Measurements from ENCODE around the gene ABCC10. TPM values are rescaled to one million over a fixed set of nuclear protein-coding genes. Genes with fewer than 3 reads are reported as not detected.

ABCC10 gene
- total RNA-seq, 1 experiment from 2014 or later, result 28.4 TPM

- Histone ChIP-seq H3K36me3 (ENCODE audit: low read depth) (no peaks in the 10 kb centered on the region), H3K9me3 (ENCODE audit: insufficient read depth, low read depth) (peaks cover 4% of the 10 kb centered on the region; the same call in 1 of the 2 replicates), H3K27me3 (ENCODE audit: insufficient read depth, low read depth) (no peaks in the 10 kb centered on the region), H3K4me2 (no peak overlapping the region), H4K20me1 (ENCODE audit: insufficient read depth) (no peaks in the 10 kb centered on the region), H3F3A (ENCODE audit: insufficient read depth, low read depth) (peaks cover 22% of the 10 kb centered on the region), H3K79me2 (ENCODE audit: low read depth) (no peaks in the 10 kb centered on the region), H2AFZ (no peak overlapping the region), H3K9me2 (ENCODE audit: insufficient read depth) (no peaks in the 10 kb centered on the region), H3K4me3 (no peak overlapping the region), H3K27ac (no peak overlapping the region), H3K4me1 (replicated peaks; ENCODE audit: insufficient read depth) (peaks cover 39% of the 10 kb centered on the region)
- intact Hi-C loops (cut with micrococcal nuclease; ENCODE audit: unreplicated experiment), result no loop called here
- no peak for DNase-seq
- ChIA-PET POLR2A (ENCODE audit: unreplicated experiment) (no interaction called here), CTCF (no interaction called here)
- TF ChIP-seq EZH2 (IDR thresholded peaks at IDR 0.05; ENCODE audit: low read depth) (no peak), CTCF (conservative IDR thresholded peaks at IDR 0.05) (no peak)
- no TSS peak for BruUV-seq (replicated peaks)
Measured at GRCh38 chr6:43401730-43402129, 25.6 kb upstream of the ABCC10 start.

- intact Hi-C loops (cut with micrococcal nuclease; ENCODE audit: unreplicated experiment), result no loop called here
- Histone ChIP-seq H3K4me1 (replicated peaks; ENCODE audit: insufficient read depth) (peaks cover 28% of the 10 kb centered on the region), H3K27me3 (ENCODE audit: insufficient read depth, low read depth) (no peaks in the 10 kb centered on the region), H3K27ac (no peak overlapping the region), H3K9me3 (ENCODE audit: insufficient read depth, low read depth) (peaks cover 4% of the 10 kb centered on the region; the same call in 1 of the 2 replicates), H3K4me3 (no peak overlapping the region), H3K36me3 (ENCODE audit: low read depth) (no peaks in the 10 kb centered on the region), H3K4me2 (no peak overlapping the region), H4K20me1 (ENCODE audit: insufficient read depth) (no peaks in the 10 kb centered on the region), H2AFZ (no peak overlapping the region), H3F3A (ENCODE audit: insufficient read depth, low read depth) (peaks cover 13% of the 10 kb centered on the region; the same call in 1 of the 2 replicates), H3K79me2 (ENCODE audit: low read depth) (no peaks in the 10 kb centered on the region), H3K9me2 (ENCODE audit: insufficient read depth) (no peaks in the 10 kb centered on the region)
- no TSS peak for BruUV-seq (replicated peaks)
- ChIA-PET CTCF (interaction anchor here (0.7 kb wide), 1 partner anchor 12 kb away, joined by 3 read pairs; no protein-coding TSS in a partner anchor), POLR2A (ENCODE audit: unreplicated experiment) (no interaction called here)
- no peak for TF ChIP-seq EZH2 (IDR thresholded peaks at IDR 0.05; ENCODE audit: low read depth)
- TF ChIP-seq CTCF (conservative IDR thresholded peaks at IDR 0.05), result no peak
- no peak for DNase-seq
Measured at GRCh38 chr6:43402820-43403219, 24.5 kb upstream of the ABCC10 start.

GRCh38 chr6:43405354-43405753 is 22.0 kb upstream of the ABCC10 start:
- DNase-seq, result peak in 1 of 2 experiments; percentile 68
- intact Hi-C loops (cut with micrococcal nuclease; ENCODE audit: unreplicated experiment), result no loop called here
- no peak overlapping the region for H3K4me3 ChIP-seq
- peak overlapping the region; percentile 41 for H3K4me2 ChIP-seq
- peaks cover 14% of the 10 kb centered on the region for H3K4me1 ChIP-seq (replicated peaks; ENCODE audit: insufficient read depth)
- POLR2A ChIA-PET (ENCODE audit: unreplicated experiment), result no interaction called here
- BruUV-seq (replicated peaks), result no TSS peak
- CTCF ChIA-PET, result no interaction called here
- peaks cover 13% of the 10 kb centered on the region; the same call in 1 of the 2 replicates for H3F3A ChIP-seq (ENCODE audit: insufficient read depth, low read depth)
- no peaks in the 10 kb centered on the region for H3K27me3 ChIP-seq (ENCODE audit: insufficient read depth, low read depth)
- TF ChIP-seq CTCF (conservative IDR thresholded peaks at IDR 0.05), result no peak
- TF ChIP-seq EZH2 (IDR thresholded peaks at IDR 0.05; ENCODE audit: low read depth), result no peak
- H3K9me3 ChIP-seq (ENCODE audit: insufficient read depth, low read depth), result peaks cover 4% of the 10 kb centered on the region; the same call in 1 of the 2 replicates
- H3K36me3 ChIP-seq (ENCODE audit: low read depth), result no peaks in the 10 kb centered on the region
- no peaks in the 10 kb centered on the region for H3K9me2 ChIP-seq (ENCODE audit: insufficient read depth)
- H3K27ac ChIP-seq, result no peak overlapping the region
- H2AFZ ChIP-seq, result no peak overlapping the region
- H4K20me1 ChIP-seq (ENCODE audit: insufficient read depth), result no peaks in the 10 kb centered on the region
- no peaks in the 10 kb centered on the region for H3K79me2 ChIP-seq (ENCODE audit: low read depth)
